Measurements from ENCODE around the gene FBLN5. TPM values are rescaled to one million over a fixed set of nuclear protein-coding genes. Genes with fewer than 3 reads are reported as not detected.

FBLN5 gene
- total and polyA plus RNA-seq, 2 of the 4 experiments (the other 2 are of a cell fraction) = 10.6 to 76.4 TPM

DNA sequence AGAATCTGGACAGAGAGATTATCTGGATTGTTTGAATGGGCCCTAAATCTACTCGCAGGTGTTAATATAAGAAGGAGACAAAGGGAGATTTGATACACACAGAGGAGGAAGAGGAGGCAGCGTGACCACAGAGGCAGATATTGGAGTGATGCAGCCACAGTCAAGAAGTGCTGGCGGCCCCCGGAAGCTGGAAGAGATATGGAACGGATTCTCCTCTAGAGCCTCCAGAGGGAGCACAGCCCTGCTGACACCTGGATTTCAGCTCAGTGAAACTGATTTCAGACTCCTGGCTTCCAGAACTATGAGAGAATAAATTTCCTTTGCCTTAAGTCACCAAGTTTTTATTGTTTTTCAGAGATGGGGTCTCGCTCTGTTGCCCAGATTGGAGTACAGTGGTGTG is 71.0 kb downstream of the FBLN5 start:
- H2BK120ac ChIP-seq (ENCODE audit: low read depth, low read length) = no peak overlapping the region

More for the DNA sequence above, 71.0 kb downstream of the FBLN5 start:
- Histone ChIP-seq H2AK9ac (replicated peaks; ENCODE audit: low read depth, low read length, poor library complexity) (no peak overlapping the region), H2AK5ac (ENCODE audit: low read depth, low read length) (no peak overlapping the region), H2BK20ac (ENCODE audit: low read depth, low read length) (no peak overlapping the region), H3K23ac (ENCODE audit: low read depth, low read length) (no peak overlapping the region), H3K9me3 (ENCODE audit: control insufficient read depth, insufficient read depth, low read length) (no peaks in the 10 kb centered on the region), H3K4me1 (ENCODE audit: control insufficient read depth, insufficient read depth, low read length) (peaks cover 15% of the 10 kb centered on the region), H3K9me1 (ENCODE audit: insufficient read depth, low read length) (peaks cover 29% of the 10 kb centered on the region; the same call in 1 of the 2 replicates), H2BK15ac (ENCODE audit: low read depth, low read length) (no peak overlapping the region), H3K56ac (ENCODE audit: extremely low read depth, insufficient read depth, low read length) (no peak overlapping the region), H3K36me3 (ENCODE audit: control insufficient read depth, insufficient read depth, low read length) (peaks cover 66% of the 10 kb centered on the region), H3K79me1 (ENCODE audit: low read depth in 1 of 2, low read length in 2 of 2) (no peaks in the 10 kb centered on the region; a peak in 1 of 4 replicates), H3K14ac (replicated peaks; ENCODE audit: low read depth, low read length) (no peak overlapping the region), H3K27ac (ENCODE audit: insufficient read depth, low read length) (no peak overlapping the region), H4K20me1 (ENCODE audit: insufficient read depth, low read length) (no peaks in the 10 kb centered on the region), H3K4me3 (ENCODE audit: insufficient read depth, low read depth, low read length) (no peak overlapping the region), H3K4ac (ENCODE audit: low read depth, low read length) (no peak overlapping the region), H2BK5ac (ENCODE audit: low read depth, low read length, poor library complexity, severe bottlenecking) (no peak overlapping the region), H4K5ac (ENCODE audit: low read depth, low read length) (no peak overlapping the region), H3K4me2 (ENCODE audit: low read depth, low read length) (no peak overlapping the region), H2AFZ (replicated peaks; ENCODE audit: low read length, poor library complexity) (no peak overlapping the region), H3K27me3 (ENCODE audit: control insufficient read depth, insufficient read depth, low read length) (no peaks in the 10 kb centered on the region), H3K9ac (ENCODE audit: low read depth, low read length) (no peak overlapping the region), H3K18ac (ENCODE audit: low read depth, low read length) (no peak overlapping the region), H4K91ac (ENCODE audit: insufficient read depth, low read depth, low read length) (no peak overlapping the region), H4K8ac (ENCODE audit: low read depth in 2 of 2, low read length in 2 of 2) (no peak overlapping the region)
- POLR2A ChIA-PET (ENCODE audit: unreplicated experiment) = no interaction called here
- TF ChIP-seq POLR2A (IDR thresholded peaks at IDR 0.05; ENCODE audit: low read depth, low read length) = no peak
- TF ChIP-seq FOS (IDR thresholded peaks at IDR 0.05; ENCODE audit: low read depth, low read length) = no peak
- BruUV-seq (replicated peaks) = no TSS peak
- ATAC-seq (ENCODE audit: low read depth) (no peak), DNase-seq (no peak)
- CTCF ChIA-PET = no interaction called here
- intact Hi-C loops (cut with micrococcal nuclease) = no loop called here
- dilution Hi-C loops (cut with HindIII; ENCODE audit: low sequenced_read_pairs, unreplicated experiment) = no loop called here
- WGBS, 2 experiments (ENCODE audit: extremely low coverage in 2 of 2, insufficient read length in 1 of 2) = 95% methylated on average over 5 of the region's 6 CpGs; no CpG with 5 or more reads in 1 of the 2 experiments
- in situ Hi-C loops (cut with MboI; ENCODE audit: low sequenced_read_pairs) = no loop called here

All from IMR-90 (cell line).